ENCODE results near the gene PPARD. TPM values are rescaled to one million over a fixed set of nuclear protein-coding genes. Genes with fewer than 3 reads are reported as not detected.

PPARD gene
- total RNA-seq, 1 donor from 2014 or later, result 14.7 TPM

GRCh38 chr6:35470663-35471120, 128.3 kb downstream of the PPARD start:
- no peak for DNase-seq (ENCODE audit: missing footprints)
- no peak for ATAC-seq
- intact Hi-C loops (cut with DNase I), result no loop called here

GRCh38 chr6:35471836-35472345, 129.5 kb downstream of the PPARD start:
- no peak for DNase-seq (ENCODE audit: missing footprints)
- intact Hi-C loops (cut with DNase I), result no loop called here
- no peak for ATAC-seq

- ATAC-seq, result no peak
- DNase-seq (ENCODE audit: missing footprints), result no peak
- intact Hi-C loops (cut with DNase I), result no loop called here
These were observed 130.9 kb downstream of the PPARD start for GRCh38 chr6:35473075-35473849.

DNA sequence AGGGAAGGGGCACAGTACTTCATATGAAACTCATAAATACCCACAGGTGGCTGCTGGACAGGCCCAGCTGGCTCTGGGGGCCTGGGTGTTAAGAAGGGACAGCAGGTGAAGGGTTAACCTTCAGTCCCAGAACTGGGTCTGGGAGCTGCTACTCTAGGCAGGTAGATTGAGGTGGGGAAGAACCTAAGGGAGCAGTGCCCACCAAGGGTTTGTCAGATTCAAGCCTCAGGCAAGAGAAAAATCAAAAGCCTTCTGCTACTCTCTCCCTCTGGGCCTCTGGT, 131.4 kb downstream of the PPARD start:
- intact Hi-C loops (cut with DNase I), result no loop called here
- ATAC-seq (no peak), DNase-seq (ENCODE audit: missing footprints) (no peak)

DNA sequence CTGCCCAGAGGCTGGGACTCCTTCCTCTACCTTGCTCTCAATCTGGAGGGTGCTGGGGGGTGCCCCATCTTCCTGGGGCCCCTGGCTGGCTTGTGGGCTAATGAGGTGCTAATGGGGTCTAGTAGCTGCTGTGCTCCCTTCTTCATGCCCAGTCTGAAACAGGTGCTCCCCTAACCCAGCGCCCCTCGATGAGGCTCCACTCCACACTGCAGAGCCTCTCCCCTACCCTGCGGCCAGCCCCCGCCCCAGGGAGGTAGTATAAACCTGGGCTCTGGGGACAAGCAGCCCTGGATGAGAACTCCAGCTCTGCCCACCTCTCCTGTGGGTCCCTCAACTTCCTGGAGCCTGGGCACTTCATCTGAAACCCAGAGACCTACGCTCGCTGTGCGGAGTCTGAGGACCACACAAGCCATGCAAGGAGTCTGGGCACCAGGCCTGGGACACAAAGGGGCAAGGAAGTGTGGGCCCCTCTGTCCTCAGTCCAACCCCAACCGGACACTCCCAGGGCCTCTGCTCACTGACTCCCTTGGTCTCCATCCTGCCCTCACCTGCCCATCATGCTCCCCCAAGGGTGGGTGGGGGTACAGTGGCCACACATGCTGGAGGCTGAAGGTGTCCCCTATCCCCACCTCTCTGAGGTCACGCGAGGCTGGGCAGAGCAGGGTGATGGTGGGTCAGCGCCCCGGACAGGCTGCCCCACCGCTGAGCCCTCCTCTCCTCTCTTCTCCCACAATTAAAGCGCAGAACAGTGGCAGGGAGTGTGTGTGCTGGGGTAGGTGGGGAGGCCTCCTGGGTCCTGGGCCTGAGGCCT, 132.0 kb downstream of the PPARD start:
- ATAC-seq, result no peak
- DNase-seq (ENCODE audit: missing footprints), result no peak

DNA sequence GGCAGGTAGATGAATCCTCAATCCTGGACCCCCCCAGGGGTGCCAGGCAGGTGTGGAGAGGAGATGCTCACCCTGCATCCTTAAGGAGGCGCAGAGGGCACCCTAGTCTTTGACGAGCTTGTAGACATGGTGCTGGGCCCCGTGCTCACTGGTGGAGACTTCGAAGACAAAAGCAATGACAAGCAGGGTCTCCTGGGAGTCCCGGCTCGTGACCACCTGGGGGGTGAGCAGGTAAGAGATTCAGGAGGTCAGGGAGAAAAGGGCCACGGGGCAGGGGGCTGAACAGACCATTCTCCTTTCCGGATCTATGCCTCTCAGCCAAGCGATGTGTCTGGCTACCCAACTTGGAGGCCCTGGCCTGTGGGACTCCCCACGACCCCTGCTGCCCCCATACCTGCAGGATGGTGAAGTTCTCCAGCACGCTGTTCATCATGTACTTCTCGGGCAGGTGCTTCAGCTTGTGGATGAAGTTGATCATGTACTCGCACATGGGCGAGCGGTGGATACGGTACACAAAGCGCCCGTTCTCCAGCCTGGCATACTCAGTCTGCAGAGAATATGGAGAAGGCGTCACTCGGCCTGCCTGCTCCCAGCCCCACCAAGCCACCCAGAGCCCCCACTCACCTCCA, 132.7 kb downstream of the PPARD start:
- ATAC-seq (no peak), DNase-seq (ENCODE audit: missing footprints) (no peak)
- intact Hi-C loops (cut with DNase I), result no loop called here

More for the DNA sequence above, 132.0 kb downstream of the PPARD start:
- intact Hi-C loops (cut with DNase I), result no loop called here

- DNase-seq (ENCODE audit: missing footprints) (no peak), ATAC-seq (no peak)
- intact Hi-C loops (cut with DNase I), result no loop called here
These were observed 133.2 kb downstream of the PPARD start for GRCh38 chr6:35475573-35475972.

GRCh38 chr6:35476004-35476403, 133.6 kb downstream of the PPARD start:
- ATAC-seq, result no peak
- DNase-seq (ENCODE audit: missing footprints), result no peak
- intact Hi-C loops (cut with DNase I), result no loop called here

DNA sequence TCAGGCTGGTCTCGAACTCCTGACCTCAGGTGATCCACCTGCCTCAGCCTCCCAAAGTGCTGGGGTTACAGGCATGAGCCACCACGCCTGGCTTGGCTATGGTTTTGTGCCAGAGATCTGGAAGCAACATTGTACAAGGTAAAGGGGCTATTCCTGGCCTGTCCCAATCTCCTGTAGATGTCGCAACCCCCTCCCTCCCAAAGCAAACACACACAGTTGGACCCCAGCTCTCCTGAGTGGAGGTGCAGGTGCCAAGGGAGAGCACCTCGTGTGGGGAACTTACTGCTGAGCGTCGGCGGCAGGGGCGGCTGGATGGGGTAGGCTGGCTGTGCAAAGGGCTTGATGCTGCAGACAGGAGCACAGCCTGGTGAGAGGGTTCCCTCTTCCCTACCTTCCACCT, 134.7 kb downstream of the PPARD start:
- no peak for DNase-seq (ENCODE audit: missing footprints)
- ATAC-seq, result no peak
- intact Hi-C loops (cut with DNase I), result no loop called here

Small RNAs within 50 kb of the gene (microRNA-seq; reads per million reads assigned to microRNA genes)
- not detected for gene MIR7111

Other genes with a start within 250 kb of the PPARD start
- not detected for gene TCP11, start 201.2 kb upstream of the PPARD start, total RNA-seq
- gene SCUBE3, start 128.6 kb upstream of the PPARD start, total RNA-seq, result 10.3 TPM
- 36.0 TPM for gene ZNF76, start 82.8 kb upstream of the PPARD start, total RNA-seq
- 2.8 TPM for gene DEF6, start 44.7 kb upstream of the PPARD start, total RNA-seq
- gene FANCE, start 109.8 kb downstream of the PPARD start, total RNA-seq, result 4.1 TPM
- 606 TPM for gene RPL10A, start 125.8 kb downstream of the PPARD start, total RNA-seq
- 32.2 TPM for gene TEAD3, start 154.5 kb downstream of the PPARD start, total RNA-seq
- gene TULP1, start 170.3 kb downstream of the PPARD start, total RNA-seq, result not detected

Measured in Right ventricle myocardium inferior (tissue), 1 donor.